ENCODE data around the gene ZNF516.

- TF ChIP-seq, protein P1, sequence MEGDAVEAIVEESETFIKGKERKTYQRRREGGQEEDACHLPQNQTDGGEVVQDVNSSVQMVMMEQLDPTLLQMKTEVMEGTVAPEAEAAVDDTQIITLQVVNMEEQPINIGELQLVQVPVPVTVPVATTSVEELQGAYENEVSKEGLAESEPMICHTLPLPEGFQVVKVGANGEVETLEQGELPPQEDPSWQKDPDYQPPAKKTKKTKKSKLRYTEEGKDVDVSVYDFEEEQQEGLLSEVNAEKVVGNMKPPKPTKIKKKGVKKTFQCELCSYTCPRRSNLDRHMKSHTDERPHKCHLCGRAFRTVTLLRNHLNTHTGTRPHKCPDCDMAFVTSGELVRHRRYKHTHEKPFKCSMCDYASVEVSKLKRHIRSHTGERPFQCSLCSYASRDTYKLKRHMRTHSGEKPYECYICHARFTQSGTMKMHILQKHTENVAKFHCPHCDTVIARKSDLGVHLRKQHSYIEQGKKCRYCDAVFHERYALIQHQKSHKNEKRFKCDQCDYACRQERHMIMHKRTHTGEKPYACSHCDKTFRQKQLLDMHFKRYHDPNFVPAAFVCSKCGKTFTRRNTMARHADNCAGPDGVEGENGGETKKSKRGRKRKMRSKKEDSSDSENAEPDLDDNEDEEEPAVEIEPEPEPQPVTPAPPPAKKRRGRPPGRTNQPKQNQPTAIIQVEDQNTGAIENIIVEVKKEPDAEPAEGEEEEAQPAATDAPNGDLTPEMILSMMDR (IDR thresholded peaks at IDR 0.05) = no peak
- TF ChIP-seq POLR2A (IDR thresholded peaks at IDR 0.05) = no peak
- TF ChIP-seq POLR2AphosphoS5 (IDR thresholded peaks at IDR 0.05) = no peak
These were observed 155.8 kb downstream of the ZNF516 start for GRCh38 chr18:76339246-76339620.

Measured in sigmoid colon (tissue), 4 donors.